ENCODE results near the gene RNASEH1. TPM values are rescaled to one million over a fixed set of nuclear protein-coding genes. Genes with fewer than 3 reads are reported as not detected.

The RNASEH1 gene
- total and polyA plus RNA-seq, 7 donors, result 11.5 to 45.6 (median 21.1) TPM

- intact Hi-C loops (cut with DNase I), result loop anchor here in 1 of 2 donors (1.0 to 2.0 kb wide), 2 partner anchors 18 to 19 kb away; partner anchors contain the start of gene ADI1
- peaks cover 0 to 37% of the 10 kb centered on the region in 2 donors for H3K36me3 ChIP-seq (ENCODE audit: insufficient read depth in 1 of 2, low read depth in 1 of 2)
- WGBS, 3 donors, result 66 to 70% (median 66%) methylated on average over 16 of the region's 16 CpGs
- H3K9me3 ChIP-seq, result no peaks in the 10 kb centered on the region
- ATAC-seq (peak; percentile 43 to 82 (median 70)), DNase-seq (peak; percentile 55 to 71)
- peak; percentile 36 for TF ChIP-seq CTCF (IDR thresholded peaks at IDR 0.05)
- H3K4me1 ChIP-seq, result peaks cover 4% of the 10 kb centered on the region
- no peaks in the 10 kb centered on the region for H3K27me3 ChIP-seq (ENCODE audit: insufficient read depth in 3 of 3, low read length in 2 of 3)
- H3K4me3 ChIP-seq, result peak overlapping the region; percentile 59
- H3K27ac ChIP-seq, result peak overlapping the region; percentile 89
These were observed 21.2 kb downstream of the RNASEH1 start for GRCh38 chr2:3536682-3537632.

GRCh38 chr2:3535794-3536681 is 22.1 kb downstream of the RNASEH1 start:
- ATAC-seq, result peak; percentile 81 to 85 (median 81)
- WGBS, 3 donors, result 23 to 37% (median 29%) methylated on average over 22 to 24 of the region's 24 CpGs
- DNase-seq, result peak; percentile 70 to 75
- TF ChIP-seq CTCF (IDR thresholded peaks at IDR 0.05), result no peak
- Histone ChIP-seq H3K4me3 (peak overlapping the region; percentile 59), H3K27me3 (ENCODE audit: insufficient read depth in 3 of 3, low read length in 2 of 3) (no peaks in the 10 kb centered on the region), H3K9me3 (no peaks in the 10 kb centered on the region), H3K27ac (peak overlapping the region; percentile 89), H3K4me1 (peaks cover 4% of the 10 kb centered on the region), H3K36me3 (ENCODE audit: insufficient read depth in 1 of 2, low read depth in 1 of 2) (peaks cover 0 to 31% of the 10 kb centered on the region in 2 donors)
- intact Hi-C loops (cut with DNase I), result loop anchor here in 1 of 2 donors (1.0 to 2.0 kb wide), 2 partner anchors 17 to 20 kb away; partner anchors contain the start of gene ADI1

GRCh38 chr2:3535467-3535793 is 22.7 kb downstream of the RNASEH1 start:
- peak overlapping the region; percentile 59 for H3K4me3 ChIP-seq
- ATAC-seq (peak in 2 of 4 donors; percentile 2 to 3), DNase-seq (no peak)
- no peaks in the 10 kb centered on the region for H3K27me3 ChIP-seq (ENCODE audit: insufficient read depth in 3 of 3, low read length in 2 of 3)
- H3K36me3 ChIP-seq (ENCODE audit: insufficient read depth in 1 of 2, low read depth in 1 of 2), result peaks cover 0 to 25% of the 10 kb centered on the region in 2 donors
- intact Hi-C loops (cut with DNase I), result no loop called here
- peaks cover 4% of the 10 kb centered on the region for H3K4me1 ChIP-seq
- WGBS, 3 donors, result 67 to 71% (median 68%) methylated on average over 5 of the region's 5 CpGs
- no peaks in the 10 kb centered on the region for H3K9me3 ChIP-seq
- H3K27ac ChIP-seq, result peak overlapping the region; percentile 89
- TF ChIP-seq CTCF (IDR thresholded peaks at IDR 0.05), result no peak

GRCh38 chr2:3534251-3534814 is 23.8 kb downstream of the RNASEH1 start:
- H3K4me1 ChIP-seq, result peaks cover 4% of the 10 kb centered on the region
- peaks cover 0 to 15% of the 10 kb centered on the region in 2 donors for H3K36me3 ChIP-seq (ENCODE audit: insufficient read depth in 1 of 2, low read depth in 1 of 2)
- no peak for DNase-seq
- H3K27me3 ChIP-seq (ENCODE audit: insufficient read depth in 3 of 3, low read length in 2 of 3), result no peaks in the 10 kb centered on the region
- TF ChIP-seq CTCF (IDR thresholded peaks at IDR 0.05), result no peak
- no peak overlapping the region for H3K4me3 ChIP-seq
- intact Hi-C loops (cut with DNase I), result no loop called here
- no peaks in the 10 kb centered on the region for H3K9me3 ChIP-seq
- no peak overlapping the region for H3K27ac ChIP-seq
- ATAC-seq, result no peak
- 96 to 97% (median 97%) methylated on average over 24 of the region's 24 CpGs for WGBS, 3 donors

All from psoas muscle (tissue), 8 donors.